ENCODE measurements around the gene MRPL40.

GRCh38 chr22:19385221-19385906 lies 47.0 kb upstream of the MRPL40 start:
- TF ChIP-seq ZFX (IDR thresholded peaks at IDR 0.05; ENCODE audit: borderline replicate concordance) (no peak), CTCF (IDR thresholded peaks at IDR 0.05) (no peak)

All from 22Rv1 (cell line).